GM19043 (cell line): ENCODE results near the gene TRAPPC10.

Source experiments
- ATAC-seq: cut with Tn5 transposase; IDR thresholded peaks from one replicate; pipeline ENCODE4 v1.9.1; 2021; ENCODE audit warnings: low read depth; ENCODE audit not compliant: unreplicated experiment

The TRAPPC10 gene, protein sequence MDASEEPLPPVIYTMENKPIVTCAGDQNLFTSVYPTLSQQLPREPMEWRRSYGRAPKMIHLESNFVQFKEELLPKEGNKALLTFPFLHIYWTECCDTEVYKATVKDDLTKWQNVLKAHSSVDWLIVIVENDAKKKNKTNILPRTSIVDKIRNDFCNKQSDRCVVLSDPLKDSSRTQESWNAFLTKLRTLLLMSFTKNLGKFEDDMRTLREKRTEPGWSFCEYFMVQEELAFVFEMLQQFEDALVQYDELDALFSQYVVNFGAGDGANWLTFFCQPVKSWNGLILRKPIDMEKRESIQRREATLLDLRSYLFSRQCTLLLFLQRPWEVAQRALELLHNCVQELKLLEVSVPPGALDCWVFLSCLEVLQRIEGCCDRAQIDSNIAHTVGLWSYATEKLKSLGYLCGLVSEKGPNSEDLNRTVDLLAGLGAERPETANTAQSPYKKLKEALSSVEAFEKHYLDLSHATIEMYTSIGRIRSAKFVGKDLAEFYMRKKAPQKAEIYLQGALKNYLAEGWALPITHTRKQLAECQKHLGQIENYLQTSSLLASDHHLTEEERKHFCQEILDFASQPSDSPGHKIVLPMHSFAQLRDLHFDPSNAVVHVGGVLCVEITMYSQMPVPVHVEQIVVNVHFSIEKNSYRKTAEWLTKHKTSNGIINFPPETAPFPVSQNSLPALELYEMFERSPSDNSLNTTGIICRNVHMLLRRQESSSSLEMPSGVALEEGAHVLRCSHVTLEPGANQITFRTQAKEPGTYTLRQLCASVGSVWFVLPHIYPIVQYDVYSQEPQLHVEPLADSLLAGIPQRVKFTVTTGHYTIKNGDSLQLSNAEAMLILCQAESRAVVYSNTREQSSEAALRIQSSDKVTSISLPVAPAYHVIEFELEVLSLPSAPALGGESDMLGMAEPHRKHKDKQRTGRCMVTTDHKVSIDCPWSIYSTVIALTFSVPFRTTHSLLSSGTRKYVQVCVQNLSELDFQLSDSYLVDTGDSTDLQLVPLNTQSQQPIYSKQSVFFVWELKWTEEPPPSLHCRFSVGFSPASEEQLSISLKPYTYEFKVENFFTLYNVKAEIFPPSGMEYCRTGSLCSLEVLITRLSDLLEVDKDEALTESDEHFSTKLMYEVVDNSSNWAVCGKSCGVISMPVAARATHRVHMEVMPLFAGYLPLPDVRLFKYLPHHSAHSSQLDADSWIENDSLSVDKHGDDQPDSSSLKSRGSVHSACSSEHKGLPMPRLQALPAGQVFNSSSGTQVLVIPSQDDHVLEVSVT

DNA sequence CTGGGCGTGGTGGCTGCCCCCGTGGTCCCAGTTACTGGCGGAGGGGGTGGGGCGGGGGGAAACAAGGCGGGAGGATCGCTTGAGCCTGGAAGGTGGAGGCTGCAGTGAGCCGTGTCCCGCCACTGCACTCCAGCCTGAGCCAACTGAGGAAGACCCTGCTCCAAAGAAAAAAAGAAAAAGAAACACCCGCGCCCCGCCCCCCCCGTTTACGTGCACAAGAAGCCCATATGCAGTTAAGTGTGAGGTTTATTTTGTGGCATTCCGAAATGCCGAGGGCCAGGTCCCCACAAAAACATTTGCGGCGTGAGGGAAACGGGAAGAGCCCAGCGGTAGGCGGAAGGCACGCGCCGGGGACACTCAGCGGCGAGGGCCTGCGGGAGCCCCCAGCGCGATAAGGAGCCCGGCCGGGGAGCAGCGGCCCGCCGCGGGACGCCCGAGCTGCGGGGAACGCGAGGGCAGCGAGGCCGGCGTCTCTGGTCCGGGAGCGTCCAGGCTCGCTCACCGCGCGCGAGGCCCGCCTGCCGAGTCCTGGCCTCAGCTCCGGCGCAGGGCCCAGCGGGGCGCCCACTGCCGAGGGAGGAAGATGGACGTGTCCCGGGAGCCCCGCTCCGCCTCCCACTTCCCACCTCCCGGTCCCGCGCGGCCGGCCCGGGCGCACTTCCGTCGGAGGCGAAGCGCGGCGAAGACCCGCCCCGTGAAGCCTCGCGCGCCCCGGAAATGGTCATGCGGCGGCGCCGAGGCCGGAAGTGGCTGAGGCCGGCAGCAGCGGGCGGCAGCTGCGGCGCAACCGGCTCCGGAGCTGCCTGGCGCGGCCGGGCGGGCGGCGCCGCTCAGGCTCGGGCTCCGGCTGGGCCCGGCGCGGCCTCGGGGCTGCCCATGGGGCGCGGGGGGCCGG is at the start of gene TRAPPC10:
Gene TRAPPC10, plus strand, starts transcription at position 731 of the 895 bp plus-strand sequence. CDS start 185 bp downstream, outside the sequence.
- peak; percentile 50 for ATAC-seq

DNA sequence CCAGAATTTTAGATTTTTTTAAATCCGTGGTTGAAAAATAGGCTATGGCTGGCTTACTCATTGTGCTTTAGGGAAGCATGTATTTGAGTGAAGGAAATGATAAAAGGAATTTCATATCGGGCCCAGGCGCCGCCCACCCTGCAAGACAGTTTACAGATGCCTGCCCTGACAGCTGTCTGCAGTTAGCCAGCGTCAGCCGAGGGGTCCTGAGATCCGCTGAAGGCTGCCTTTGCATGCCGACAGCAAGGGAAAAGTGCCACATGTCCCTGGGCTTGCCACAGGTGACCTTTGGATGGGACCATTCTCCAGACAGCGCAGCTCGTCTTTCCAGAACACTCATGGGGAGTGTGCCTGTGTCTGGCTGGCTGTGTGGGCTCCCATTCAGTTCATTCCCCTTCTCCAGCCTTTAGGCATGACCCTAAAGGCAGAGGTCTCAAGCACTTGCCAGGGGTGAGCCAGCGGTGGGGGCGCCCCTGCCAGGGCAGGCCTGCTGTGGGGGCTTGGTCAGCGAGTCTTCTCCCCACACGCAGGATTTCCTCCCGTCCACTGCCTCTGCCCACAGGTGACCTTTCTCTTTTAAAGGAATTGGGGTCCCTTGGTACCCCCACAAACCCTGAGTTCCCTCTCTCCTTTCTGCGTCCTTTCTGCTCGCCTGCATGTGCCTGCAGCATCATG is 46.1 kb upstream of the TRAPPC10 start:
- no peak for ATAC-seq

DNA sequence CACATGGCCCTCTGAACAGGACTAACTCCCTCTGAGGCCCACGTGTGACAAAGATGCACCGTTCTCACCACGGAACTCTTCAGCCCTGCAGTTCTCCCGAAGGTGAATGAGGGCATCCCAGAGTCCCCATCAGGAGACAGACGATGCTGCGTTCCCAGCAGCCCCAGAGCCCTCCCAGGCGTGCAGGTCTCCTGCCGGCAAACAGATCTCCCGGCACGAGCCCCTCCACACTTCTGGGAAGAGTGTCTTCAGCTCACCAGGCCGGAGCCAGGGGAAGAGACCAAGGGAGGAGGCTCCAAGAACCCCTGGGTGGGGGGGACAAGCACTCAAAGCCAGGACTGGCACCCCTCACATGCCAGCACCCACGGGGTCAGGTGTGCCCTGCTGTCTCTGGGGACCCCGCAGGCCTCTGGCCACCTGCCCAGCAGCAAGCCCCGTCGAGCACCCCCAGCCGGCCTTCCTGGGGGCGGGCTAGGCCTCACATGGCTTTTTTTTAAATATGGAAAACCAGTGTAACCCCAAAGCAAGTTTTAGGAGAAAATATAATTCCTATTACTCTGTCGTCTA is 45.1 kb upstream of the TRAPPC10 start:
- ATAC-seq: no peak

DNA sequence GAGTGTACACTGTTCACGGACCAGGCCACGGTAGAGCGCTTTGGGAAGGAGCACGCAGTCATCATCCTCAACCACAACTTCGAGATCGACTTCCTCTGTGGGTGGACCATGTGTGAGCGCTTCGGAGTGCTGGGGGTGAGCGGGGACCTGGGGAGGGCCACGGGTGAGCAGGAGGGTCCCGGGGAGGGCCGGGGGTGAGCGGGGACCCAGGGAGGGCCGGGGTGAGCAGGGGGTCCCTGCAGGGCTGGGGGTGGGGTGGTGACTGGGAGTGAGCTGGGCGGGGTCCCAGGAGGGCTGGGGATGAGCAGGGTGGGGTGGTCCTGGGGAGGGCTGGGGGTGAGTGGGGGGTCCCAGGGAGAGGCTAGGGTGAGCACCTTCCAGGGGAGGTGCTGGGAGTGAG is 44.1 kb upstream of the TRAPPC10 start:
- ATAC-seq: no peak

DNA sequence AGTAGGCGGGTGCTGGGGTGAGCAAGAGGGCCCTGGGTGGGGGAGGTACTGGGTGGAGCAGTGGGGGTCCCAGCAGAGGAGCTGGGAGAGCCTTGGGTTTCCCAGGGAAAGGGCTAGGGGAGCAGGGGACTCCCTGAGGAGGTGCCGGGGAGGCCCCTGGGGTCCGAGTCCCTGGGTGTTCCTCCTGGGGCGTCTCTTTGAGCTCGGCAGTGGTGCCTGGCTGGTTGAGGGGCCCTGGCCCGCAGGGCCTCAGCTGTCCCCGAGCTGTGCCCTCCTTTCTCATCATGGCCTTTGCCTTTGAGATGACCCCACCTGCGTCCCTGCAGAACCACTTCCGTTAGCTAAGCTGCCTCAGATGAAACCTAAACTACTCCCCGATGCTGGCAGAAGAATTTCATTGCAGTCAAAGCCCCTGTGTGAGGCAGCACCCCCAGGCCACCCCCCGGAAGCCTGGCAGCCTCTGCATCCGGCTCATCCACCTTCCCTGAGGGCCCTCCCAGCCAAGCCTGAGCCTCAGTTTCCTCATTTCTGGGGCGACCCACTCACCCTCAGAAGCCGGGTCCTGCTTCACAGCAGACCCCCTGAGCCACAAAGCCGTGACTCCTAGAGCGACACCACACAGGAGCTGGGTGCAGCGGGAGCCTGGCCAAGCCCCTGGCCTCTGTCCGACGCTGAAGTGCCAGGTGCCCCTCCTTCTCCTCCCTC is 43.5 kb upstream of the TRAPPC10 start:
- ATAC-seq: no peak

DNA sequence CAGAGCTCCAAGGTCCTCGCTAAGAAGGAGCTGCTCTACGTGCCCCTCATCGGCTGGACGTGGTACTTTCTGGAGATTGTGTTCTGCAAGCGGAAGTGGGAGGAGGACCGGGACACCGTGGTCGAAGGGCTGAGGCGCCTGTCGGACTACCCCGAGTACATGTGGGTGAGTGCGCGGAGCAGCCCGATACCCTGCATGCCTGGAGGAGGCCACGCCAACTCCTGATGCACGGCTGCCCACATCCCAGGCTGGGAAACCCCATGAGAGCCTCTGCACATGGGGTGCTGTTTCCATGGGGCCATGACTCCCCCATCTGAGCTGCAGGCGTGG is 43.0 kb upstream of the TRAPPC10 start:
- ATAC-seq: no peak

DNA sequence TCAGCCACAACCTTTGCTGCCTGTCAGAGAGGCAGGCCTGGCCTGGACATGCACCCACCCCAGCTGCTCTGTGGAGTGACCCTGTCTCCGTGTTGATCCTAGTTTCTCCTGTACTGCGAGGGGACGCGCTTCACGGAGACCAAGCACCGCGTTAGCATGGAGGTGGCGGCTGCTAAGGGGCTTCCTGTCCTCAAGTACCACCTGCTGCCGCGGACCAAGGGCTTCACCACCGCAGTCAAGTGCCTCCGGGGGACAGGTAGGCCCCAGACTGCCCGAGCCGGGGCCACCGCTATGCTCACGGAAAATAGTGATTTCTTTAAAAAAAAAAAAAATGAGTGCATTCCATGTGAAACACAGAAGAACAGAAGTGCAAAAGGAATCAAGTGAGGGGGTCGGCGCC is 41.6 kb upstream of the TRAPPC10 start:
- no peak for ATAC-seq

DNA sequence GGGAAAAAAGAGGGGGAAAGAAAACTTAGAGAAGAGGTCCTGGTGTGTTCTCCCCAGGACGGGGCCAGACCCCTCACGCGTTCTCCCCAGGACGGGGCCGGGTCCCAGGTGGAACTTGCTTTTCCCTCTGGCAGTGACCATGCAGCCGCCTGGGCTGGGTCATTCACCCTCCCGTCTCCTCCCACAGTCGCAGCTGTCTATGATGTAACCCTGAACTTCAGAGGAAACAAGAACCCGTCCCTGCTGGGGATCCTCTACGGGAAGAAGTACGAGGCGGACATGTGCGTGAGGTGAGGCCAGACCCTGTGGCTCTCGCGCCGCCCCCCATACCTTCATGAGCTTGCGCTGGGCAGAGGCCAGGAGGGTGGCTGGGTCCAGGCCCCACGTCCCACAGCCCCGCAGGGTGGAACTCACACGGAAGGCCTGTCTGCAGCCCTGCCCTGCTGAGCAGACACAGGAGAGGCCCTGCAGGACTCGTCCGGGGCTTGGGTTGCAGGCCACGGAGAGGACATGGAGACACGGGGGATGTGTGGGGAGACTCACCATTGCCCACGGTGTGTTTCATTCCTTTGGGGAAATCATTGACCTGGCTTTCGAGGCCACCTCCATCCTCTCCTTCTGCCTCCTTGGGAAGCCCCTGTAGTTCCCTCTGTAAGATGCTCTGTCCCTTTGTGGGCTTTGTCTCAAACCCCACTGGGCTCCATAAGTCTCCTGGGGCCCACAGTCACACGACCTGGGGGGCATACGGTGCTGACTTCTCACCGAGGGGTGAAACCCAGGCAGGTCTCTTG is 40.7 kb upstream of the TRAPPC10 start:
- ATAC-seq: no peak

DNA sequence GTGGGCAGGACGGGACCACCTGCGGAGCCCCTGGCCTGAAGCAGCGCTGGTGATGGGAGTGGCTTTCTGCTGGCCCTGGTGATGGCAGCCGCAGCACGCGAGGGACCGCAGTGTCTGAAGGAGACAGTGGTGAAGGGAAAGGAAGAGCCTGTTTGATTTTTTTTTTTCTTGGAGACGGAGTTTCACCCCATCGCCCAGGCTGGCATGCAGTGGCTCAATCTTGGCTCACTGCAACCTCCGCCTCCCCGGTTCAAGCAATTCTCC is 40.2 kb upstream of the TRAPPC10 start:
- ATAC-seq: no peak

DNA sequence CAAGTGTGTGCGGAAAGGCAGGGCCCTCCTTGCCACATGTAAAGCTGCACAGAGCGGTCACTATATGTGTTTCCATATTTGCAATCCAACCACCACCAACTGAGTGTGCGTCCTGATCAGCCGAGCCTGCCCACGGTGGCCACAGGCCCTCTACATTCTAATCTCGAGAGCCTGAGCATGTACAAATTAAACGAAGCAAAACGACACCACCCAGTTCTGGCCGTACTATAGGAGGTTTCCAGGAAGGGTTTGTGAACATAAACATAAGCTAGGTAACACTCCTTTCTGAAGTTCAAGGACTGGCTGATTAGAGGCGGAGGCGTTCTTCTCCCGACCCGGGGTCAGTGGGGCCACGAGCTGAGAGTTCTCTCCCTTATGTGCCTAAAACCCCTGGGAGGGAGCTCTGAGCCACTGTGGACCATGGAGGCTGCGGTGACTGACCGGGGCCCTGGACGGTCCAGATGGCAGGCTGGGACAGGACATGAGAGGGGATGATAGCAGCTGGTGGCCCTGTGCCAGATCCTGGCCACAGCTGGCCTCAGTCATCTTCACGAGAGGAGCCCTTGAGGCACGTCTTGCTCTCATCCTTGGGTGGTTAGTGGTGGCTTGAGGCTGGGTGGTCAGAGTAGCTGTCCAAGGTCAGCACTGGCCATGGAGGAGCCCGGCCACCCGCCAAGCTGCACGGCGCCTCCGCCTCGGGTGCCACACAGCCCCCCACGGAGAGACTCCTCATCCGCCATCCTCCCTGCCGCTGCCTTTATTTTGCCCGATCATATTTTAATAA is 39.1 kb upstream of the TRAPPC10 start:
- no peak for ATAC-seq

DNA sequence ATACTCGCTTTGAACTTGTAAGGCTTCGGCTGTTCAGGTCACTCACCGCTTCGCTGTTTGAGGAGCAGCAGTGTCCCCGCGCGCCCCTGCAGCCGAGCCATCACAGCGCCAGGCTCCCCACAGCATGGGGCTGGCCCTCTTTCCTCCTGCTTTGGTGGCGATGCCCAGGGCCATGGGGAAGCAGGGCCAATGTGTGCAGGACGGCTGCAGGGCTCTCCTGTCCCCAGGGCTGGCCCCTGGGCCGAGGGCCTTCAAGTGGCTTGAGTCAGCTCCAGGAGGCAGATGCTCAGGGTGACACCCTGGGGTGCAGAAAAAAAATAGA is 38.5 kb upstream of the TRAPPC10 start:
- no peak for ATAC-seq

DNA sequence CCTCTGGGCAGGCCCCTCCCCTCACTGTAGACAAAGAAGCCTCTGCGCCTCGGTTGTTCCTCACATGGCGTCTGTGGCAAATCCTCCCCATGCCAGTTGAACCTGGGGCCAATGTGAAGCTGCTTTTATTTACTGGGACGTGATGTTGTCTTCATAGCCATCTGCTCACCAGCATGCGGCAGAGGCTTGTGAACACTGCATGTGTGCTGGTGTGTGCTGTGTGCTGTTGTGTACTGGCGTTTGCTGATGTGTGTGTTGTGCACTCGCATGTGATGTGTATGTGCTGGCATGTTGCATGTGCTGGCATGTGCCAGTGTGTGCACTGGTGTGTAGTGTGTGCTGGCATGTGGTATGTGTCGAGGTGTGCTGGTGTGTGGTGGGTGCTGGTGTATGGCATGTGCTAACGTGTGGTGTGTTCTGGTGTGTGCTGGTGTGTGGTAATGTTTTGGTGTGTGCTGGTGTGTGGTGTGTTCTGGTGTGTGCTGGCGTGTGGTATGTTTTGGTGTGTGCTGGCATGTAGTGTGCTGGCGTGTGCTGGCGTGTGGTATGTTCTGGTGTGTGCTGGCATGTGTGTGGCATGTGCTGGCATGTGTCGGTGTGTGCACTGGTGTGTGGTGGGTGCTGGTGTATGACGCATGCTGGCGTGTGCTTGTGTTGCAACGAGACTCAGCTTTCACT is 37.2 kb upstream of the TRAPPC10 start:
- ATAC-seq: no peak

DNA sequence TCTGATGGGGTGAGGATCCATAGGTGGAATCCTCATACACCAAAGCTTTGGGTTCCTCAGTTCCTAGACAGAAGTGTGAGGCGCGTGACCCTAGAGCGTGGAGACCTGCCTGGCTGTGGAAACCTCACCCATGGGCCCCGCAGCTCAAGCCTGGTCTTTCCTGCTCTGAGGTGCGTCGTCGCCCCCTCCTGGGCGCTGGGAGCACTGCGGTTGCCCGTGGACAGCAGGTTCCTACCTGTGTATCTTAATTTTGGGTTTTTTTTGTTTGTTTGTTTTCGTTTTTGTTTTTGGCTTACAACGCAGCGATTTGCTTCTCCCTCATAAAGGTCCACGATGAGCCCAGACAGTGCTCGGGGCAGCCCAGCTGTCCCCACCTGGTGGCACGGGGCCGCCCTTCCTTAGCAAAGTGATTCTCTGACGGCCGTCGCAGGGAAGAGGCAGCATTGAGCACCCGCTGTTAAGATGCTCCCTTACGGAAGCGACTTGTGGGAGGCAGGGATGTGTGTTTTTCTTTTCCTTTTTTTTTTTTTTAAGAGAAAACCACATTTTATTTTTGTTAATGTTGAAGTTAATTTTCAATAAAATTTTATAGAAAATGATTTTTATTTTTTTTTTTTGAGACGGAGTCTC is 36.5 kb upstream of the TRAPPC10 start:
- no peak for ATAC-seq

DNA sequence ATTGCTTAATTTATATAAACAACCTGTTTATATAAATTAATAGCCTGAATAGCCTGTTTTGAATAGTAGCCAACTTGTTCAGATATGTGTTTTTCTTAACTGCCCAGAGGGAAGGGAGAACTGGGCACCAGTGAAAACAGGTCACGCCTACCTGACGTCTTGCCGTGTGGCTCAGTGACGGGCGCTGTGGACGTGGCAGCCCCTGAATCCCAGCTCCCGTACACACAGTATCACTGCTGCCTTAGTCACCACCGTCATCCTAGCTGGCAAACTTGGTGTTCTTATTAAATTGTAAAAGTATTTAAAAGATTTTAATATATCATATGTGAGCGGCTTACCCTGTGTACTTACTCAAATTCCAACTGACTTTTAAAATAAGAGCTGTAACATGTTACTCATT is 35.4 kb upstream of the TRAPPC10 start:
- ATAC-seq: no peak

DNA sequence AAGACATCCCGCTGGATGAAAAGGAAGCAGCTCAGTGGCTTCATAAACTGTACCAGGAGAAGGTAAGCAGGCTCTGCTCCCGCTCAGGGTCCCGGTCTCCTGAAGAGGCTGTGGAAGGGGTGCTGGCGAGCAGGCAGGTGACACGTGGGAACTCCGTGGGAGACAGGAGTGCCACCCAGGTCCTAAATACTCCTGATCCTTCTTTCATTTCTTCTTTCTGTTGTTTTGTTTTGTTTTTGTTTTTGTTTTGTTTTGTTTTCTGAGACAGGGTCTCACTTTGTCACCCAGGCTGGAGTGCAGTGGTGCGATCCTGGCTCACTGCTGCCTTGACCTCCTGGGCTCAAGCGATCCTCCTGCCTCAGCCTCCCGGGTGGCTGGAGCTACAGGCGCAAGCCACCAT is 34.0 kb upstream of the TRAPPC10 start:
- ATAC-seq: no peak

DNA sequence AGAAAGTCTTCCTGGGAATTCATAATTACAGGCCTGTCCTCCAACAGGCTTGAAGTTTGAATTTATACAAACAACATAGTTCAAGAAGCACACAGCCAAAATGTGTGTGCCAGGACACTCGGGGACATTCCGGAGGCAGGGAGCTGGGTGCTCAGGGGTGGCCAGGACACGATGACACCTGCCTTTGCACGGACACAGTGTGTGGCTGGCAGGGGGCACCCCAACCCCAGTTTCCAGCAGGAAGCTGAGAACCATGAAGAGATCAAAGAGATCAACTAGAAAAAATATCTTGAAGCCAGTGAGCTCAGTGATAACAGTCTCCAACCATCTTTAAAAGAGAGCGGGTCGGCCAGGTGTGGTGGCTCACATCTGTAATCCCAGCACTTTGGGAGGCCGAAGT is 32.5 kb upstream of the TRAPPC10 start:
- ATAC-seq: no peak
